ENCODE data around the gene ELMO3.
A peak's percentile ranks its signal among the peaks of the same experiment; 100 is the strongest.

Gene ELMO3

DNA sequence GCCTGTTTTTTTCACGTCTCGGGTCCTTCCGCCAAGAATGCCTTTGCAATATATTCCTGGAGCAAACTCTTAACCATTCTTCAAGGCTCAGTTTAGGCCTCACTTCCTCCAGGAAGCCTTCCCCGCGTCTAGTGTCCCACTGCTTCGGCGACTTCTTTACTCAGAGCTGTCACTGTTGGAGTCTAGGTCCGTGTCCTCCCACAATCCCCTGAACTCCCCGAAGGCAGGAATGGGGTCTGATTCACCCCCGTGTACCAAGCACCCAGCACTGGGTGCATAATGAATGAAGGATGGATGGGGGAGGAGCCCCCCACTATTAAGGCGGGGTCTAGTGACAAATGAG lies 15.7 kb upstream of the ELMO3 start:
- no peak for DNase-seq

DNA sequence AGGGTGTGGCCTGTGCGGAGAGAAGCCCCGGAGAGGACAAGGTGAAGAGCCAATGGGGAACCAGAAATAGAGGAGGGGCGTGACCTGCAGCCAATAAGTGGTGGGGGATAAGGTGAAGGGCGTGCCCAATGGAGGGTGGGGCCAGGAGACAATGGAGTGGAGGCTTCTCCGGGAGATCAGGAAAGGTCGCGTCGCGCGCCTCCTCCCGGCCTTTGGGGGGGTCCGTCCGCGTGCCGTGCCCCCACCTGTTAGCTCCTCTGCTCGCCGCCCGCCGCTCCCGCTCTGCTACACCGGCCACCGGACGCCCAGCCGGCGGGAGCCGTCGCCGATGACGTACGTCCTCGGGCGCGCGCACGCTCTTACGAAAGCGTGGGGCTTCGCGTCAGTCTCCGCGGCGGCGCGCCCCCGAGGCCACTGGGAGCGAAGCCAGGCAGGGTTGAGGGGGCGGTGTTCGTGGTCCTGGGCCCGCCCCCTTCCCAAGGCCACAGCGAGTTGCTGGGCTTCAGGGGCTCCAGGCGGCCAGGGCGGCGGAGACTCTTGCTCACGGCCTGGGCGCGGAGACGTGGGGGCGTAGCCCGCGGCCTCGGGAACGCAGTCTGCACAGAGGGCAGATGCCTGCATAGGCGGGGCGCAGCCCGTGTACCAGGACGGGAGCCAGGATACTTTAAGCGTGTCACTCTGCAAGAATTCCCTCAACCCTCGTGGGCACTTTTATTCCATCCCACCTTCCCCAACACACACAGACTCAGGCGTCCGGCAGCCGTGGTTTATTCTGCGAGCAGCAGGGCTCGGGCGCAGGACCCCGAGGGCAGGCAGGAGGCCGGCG lies 15.1 kb upstream of the ELMO3 start, which contains the start of gene MATCAP1:
TSS of gene MATCAP1 (minus strand) at position 337 of the 826 bp plus-strand sequence. CDS start 3,353 bp downstream, outside the sequence.
- DNase-seq = peak; percentile 95

- DNase-seq = no peak
Observed at GRCh38 chr16:67184453-67184994, 14.4 kb upstream of the ELMO3 start.

DNA sequence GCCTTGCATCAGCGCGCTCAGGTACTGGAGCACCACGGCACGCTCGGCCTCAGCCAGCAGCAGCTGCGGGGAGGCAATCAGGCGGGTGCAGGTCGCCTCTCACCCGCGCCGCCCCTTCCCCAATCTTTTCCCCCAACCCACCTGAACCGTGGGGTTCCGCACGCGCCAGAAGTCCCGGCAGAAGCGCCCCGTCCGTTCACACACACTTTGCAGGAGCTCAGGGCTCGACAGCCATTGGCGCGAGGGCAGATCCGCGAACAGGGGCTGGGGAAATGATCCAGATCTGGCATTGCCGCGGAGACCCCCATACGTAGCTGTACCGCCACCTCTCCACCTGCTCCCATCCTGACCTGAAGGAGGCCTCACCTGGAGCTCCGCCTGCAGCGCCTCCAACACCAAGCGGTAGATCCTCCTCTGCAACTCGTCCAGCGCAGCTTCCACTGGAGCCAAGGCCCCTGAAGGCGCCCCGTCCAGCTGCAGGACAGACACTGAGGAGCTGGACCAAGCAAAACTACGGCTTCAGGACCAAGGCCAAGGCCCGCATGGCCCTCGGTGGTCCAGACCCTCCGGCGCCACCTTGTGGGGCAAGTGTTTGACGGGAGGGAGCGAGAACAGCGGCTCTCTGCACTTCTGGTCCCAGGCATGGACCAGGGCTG lies 13.8 kb upstream of the ELMO3 start:
- DNase-seq = peak; percentile 58

GRCh38 chr16:67185651-67186134 lies 13.2 kb upstream of the ELMO3 start:
- no peak for DNase-seq

GRCh38 chr16:67186550-67186950 lies 12.4 kb upstream of the ELMO3 start:
- peak; percentile 80 for DNase-seq

DNA sequence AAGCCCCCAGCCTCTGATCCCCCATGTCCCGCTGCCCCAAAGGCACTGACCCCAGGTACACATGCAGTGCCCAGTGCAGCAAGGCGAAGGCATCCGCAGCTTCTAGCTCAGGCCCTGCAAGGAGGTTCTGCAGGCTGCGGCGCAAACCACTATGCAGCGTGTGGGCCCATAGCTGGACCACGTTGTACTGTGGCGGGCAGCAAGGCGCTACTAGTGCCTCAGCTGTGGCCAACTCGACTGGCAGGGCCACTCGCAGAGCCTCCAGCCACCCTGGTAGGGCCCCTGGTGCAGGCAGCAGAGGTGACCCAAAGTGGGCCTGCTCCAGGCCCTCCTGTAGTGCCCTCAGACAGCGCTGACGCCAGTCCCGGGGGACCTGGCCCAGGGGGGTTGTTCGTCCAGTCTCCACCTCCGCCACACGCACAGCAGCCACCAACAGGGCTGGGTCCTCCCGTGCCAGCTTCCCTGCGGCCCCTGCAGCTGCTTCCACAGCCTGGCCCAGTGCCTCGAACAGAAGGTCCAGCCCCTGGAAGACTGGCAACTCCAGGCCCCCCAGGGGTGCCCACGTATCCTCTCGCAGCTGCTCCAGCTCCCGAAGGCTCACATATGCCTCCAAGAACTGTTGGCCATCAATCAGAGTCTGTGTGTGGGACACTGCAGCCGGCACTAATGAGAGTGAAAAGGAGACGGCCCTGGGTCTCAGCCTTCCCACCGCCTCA lies 11.6 kb upstream of the ELMO3 start:
- DNase-seq = no peak

GRCh38 chr16:67188323-67188722 lies 10.6 kb upstream of the ELMO3 start:
- DNase-seq = no peak

DNA sequence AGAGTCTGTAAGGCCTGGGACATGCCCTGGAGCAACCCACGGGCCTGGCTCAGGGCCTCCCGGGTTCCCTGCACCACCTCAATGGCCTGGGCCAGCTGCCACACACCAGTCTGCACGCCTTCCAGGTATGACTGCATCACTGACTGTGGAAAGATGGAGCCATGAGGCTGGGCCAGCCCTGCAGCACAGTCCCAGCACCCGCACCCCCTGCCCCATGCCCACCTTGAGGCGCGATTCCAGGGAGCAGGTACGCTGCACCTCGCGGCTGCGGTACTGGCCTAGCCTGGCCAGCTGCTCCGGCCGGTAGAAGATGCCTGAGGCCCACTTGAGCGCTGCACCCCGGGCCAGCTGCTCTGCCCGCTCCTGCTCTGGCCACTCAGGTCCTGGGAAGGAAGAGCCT lies 10.1 kb upstream of the ELMO3 start:
- DNase-seq = no peak

DNA sequence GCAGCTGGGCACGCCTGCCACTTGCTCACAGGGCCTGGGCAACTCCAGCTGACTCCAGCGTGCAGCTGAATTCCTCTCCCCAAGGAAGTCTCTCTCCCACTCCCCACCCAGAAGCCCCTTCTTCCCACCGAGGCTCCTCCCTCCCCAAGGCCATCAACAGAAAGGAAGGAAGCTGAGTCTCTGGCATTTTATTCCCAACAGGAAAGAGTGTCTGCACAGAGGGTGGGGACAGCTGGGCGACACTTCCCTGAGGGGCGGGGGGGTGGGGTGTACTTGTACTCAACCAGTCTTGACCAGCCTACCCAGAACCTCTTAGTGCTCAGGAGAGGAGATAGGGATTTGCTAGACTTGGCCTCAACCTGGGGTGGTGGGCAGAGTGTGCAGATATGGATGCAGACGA lies 8.9 kb upstream of the ELMO3 start, which contains the start of gene EXOC3L1:
TSS of gene EXOC3L1 (minus strand) at position 96 of the 400 bp plus-strand sequence. CDS start 460 bp downstream, outside the sequence.
- no peak for DNase-seq

- DNase-seq = no peak
Observed at GRCh38 chr16:67190448-67191399, 8.2 kb upstream of the ELMO3 start.

- no peak for DNase-seq
Observed at GRCh38 chr16:67191411-67191994, 7.4 kb upstream of the ELMO3 start.

DNA sequence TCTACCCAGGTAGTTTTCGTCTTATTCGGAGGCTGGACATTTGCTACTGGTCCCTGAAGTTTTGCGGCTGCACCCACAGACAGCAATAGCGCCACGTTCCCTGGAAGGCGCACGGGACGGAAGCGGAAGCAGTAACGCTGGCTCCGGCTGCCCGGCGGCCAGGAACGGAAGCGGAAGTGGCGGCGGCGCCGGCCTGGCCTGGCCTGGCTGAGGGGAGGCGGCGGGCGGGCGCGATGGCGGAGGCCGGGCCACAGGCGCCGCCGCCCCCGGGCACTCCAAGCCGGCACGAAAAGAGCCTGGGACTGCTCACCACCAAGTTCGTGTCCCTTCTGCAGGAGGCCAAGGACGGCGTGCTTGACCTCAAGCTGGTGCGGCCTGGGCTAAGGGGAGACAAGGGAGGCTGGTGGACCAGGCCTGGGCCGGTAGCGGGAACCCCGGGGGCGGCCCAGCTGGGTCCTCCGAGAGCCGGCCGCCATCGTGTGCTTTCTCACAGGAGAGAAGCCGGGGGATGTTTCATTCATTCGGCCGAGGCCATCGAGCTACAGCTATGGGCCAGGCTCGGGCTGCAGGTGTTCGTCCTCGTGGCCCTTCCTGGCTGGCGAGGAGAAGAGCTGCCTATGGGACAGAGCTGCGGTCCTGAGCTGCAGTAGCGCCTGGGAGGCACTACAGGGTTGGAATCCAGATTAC lies 6.8 kb upstream of the ELMO3 start, which contains the start of gene E2F4:
TSS of gene E2F4 (plus strand) at position 161 of the 687 bp plus-strand sequence. CDS start at position 234, 73 bp downstream.
- peak; percentile 86 for DNase-seq

DNA sequence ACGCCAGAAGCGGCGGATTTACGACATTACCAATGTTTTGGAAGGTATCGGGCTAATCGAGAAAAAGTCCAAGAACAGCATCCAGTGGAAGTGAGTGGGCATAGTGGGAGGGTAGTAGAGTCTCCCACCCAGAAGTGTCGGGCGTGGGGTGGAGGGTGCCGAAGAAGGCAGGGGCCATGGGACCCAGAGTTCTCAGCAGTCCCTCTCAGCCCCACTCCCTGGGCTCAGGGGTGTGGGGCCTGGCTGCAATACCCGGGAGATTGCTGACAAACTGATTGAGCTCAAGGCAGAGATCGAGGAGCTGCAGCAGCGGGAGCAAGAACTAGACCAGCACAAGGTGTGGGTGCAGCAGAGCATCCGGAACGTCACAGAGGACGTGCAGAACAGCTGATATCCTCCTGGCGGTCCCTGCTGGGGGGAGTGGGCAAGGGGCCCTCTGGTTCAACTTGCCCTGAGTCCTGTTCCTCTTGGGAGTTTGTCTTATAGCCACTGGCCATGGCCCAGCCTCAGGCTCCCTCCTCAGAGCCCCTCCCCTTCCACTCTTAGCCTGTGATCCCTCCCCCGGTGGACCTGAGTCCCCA lies 6.1 kb upstream of the ELMO3 start:
- DNase-seq = no peak

- no peak for DNase-seq
Observed at GRCh38 chr16:67193536-67193935, 5.4 kb upstream of the ELMO3 start.

DNA sequence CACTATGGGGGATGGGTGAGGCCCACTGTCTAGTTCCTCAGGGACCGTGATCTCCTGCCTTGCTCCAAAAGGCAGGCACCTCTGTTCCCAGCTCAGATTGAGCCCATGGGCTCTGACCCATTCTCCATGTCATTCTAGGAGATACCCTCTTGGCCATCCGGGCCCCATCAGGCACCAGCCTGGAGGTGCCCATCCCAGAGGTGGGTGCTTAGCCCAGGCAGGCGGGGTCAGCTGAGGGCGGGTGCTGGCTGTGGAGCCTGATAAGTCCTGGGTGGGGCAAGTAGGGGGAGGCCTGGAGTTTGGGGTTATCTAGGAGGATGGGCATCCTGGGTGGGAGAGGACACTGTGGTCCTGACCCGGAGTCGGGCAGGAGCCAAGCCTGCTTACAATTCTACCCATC lies 4.7 kb upstream of the ELMO3 start:
- no peak for DNase-seq

GRCh38 chr16:67195676-67196075 lies 3.3 kb upstream of the ELMO3 start:
- no peak for DNase-seq

DNA sequence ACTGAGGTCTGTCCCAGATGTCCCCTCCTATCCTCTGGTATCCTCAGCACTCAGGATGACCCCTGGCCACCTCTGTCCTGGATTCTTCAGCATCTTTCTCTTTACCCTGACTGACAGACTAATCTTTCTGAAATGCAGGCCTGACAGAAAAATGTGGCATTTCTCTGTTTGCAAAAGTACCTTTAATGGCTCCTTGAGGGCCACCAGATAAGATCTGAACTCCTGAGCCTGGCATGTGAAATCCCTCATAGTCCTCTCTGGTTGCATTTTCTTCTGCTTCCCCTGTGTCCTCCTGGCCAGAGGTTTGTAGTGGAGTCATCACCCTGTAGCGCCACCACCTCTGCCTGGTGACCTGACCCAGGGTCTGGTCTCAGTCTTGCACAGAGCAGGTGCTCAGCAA lies 2.0 kb upstream of the ELMO3 start:
- DNase-seq = no peak

GRCh38 chr16:67197704-67198103 lies 1.2 kb upstream of the ELMO3 start:
- no peak for DNase-seq

DNA sequence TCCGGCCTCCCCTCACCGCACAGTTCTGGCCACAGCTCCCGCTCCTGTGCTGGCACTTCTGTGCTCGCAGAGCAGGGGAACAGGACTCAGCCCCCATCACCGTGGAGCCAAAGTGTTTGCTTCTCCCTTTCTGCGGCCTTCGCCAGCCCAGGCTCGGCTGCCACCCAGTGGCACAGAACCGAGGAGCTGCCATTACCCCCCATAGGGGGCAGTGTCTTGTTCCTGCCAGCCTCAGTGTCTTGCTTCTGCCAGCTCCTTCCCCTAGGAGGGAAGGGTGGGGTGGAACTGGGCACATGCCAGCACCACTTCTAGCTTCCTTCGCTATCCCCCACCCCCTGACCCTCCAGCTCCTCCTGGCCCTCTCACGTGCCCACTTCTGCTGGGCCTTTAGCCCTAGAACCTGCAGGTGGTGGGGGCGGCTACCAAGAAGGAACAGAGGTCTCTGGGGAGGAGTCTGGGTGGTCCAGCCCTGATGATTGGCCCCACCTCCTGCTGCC lies 645 bp upstream of the ELMO3 start:
- no peak for DNase-seq
